Tibial nerve (tissue), 4 donors: Measurements from ENCODE around the gene ITGB7.

Source experiments
- CTCF ChIP-seq, 5 experiments: fragments of 200-600 bp in 3 of 5; fragments of 450-650 bp in 2 of 5; sonication (generic) in 3 of 5; IDR thresholded peaks; one replicate each; pipeline ENCODE4 v1.5.1; 2016 to 2019; ENCODE audit warnings: antibody characterized with exemption in 5 of 5, mild to moderate bottlenecking in 3 of 5, moderate library complexity in 2 of 5
- EP300 ChIP-seq, 2 donors: sonication (generic); formaldehyde crosslinking; IDR thresholded peaks; one replicate each; pipeline ENCODE4 v1.6.1; 2017; ENCODE audit warnings: antibody characterized with exemption in 2 of 2, mild to moderate bottlenecking in 1 of 2
- POLR2A ChIP-seq, 2 donors: fragments of 450-650 bp; IDR thresholded peaks; one replicate each; pipeline ENCODE4 v1.6.1; 2017; ENCODE audit warnings: antibody characterized with exemption in 2 of 2, mild to moderate bottlenecking in 2 of 2, moderate library complexity in 2 of 2

GRCh38 chr12:53236443-53237111, 29.5 kb upstream of the ITGB7 start:
- TF ChIP-seq CTCF (IDR thresholded peaks at IDR 0.05), result no peak
- TF ChIP-seq POLR2A (IDR thresholded peaks at IDR 0.05), result no peak
- TF ChIP-seq EP300 (IDR thresholded peaks at IDR 0.05), result no peak
